HUES48 (cell line): ENCODE measurements around the gene ARHGEF17.
"Not testable (repeated sequence)": the region's sequence is repeated elsewhere in the genome, so short reads cannot be mapped to it uniquely, and the experiment has no call there.

Experiments used
- H3K27ac ChIP-seq: one replicate; pipeline ENCODE4 v1.7.0; 2013; ENCODE audit warnings: low read depth, low read length, inconsistent platforms
- H3K27me3 ChIP-seq: 2 replicates; pipeline ENCODE4 v1.6.1; 2013; ENCODE audit warnings: mild to moderate bottlenecking, low read length; ENCODE audit not compliant: control insufficient read depth, insufficient read depth
- H3K36me3 ChIP-seq: 2 replicates; pipeline ENCODE4 v1.6.1; 2013; ENCODE audit warnings: low read length; ENCODE audit not compliant: control insufficient read depth, insufficient read depth
- H3K4me1 ChIP-seq: 2 replicates; pipeline ENCODE4 v1.6.1; 2013; ENCODE audit warnings: mild to moderate bottlenecking, low read length; ENCODE audit not compliant: control insufficient read depth, insufficient read depth
- H3K4me3 ChIP-seq: 2 replicates; pipeline ENCODE4 v1.5.1; 2013; ENCODE audit warnings: mild to moderate bottlenecking, low read depth, low read length
- H3K9ac ChIP-seq: 2 replicates; pipeline ENCODE4 v1.6.1; 2013; ENCODE audit warnings: mild to moderate bottlenecking, low read depth, low read length, moderate library complexity
- H3K9me3 ChIP-seq: 2 replicates; pipeline ENCODE4 v1.6.1; 2013; ENCODE audit warnings: low read length; ENCODE audit not compliant: control insufficient read depth, insufficient read depth

The ARHGEF17 gene

DNA sequence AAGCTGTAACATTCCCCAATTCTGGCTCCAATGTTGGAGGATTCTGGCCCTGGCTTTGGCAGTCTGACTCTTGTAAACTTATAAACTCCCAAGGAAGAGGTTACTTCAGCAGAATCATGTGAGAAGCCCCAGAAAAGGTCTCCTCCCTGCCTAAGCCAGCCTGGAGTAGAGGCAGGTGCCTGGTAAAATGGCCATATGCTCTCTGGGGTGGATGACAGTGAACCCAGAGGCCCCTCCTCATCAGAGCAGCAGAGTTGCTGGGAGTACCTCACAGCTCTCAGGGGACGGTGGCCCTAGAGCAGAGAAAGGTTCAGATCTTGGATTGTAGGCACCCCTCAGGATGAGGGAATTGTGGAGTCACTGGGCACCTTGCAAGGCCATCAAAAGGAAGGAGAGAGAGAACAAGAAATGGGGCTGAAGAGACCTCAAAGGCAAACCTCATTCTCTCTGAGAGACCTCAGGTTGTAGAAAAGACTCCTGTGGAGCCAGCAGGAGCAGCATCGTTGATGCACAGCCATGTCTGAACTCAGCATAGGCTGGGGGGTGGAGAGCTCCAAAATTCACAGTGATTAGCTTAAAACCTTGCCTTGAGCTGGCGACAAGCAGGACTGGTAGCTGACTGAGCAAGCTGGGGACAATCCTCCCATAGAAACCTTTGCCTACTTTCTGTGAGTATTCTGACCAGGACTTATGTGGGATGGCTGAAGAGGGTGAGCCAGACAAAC lies 40.8 kb upstream of the ARHGEF17 start:
- peaks cover 6% of the 10 kb centered on the region for H3K4me1 ChIP-seq

DNA sequence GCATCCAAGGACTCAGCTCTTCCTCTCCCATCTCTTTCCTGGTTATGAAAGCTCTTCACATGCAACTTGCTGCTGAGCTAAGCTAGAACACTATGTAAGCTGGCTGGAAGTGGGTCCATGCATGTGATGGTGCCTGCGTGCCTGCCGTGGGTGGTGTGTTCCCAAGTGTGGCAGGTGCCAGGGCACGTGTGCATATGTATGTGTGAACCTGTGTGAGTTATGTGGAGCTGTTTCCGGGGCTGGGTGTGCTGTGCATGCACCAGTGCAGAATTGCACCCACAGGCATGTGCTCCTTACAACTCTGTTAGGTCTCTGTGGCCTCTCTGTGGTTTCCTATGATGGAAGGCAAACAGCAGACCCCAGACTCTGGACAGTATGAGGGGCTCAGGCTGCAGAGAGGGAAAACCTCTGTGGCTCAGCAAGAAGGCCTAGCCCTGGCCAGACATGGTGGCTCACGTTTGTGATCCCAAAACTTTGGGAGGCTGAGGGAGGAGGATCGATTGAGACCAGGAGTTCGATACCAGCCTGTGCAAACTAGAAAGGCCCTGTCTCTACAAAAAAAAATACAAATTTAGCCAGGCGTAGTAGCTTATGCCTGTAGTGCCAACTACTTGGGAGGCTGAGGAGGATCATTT lies 40.1 kb upstream of the ARHGEF17 start:
- Histone ChIP-seq H3K9me3 (no peaks in the 10 kb centered on the region), H3K9ac (no peak overlapping the region), H3K27me3 (peaks cover 38% of the 10 kb centered on the region), H3K36me3 (no peaks in the 10 kb centered on the region), H3K4me1 (peaks cover 10% of the 10 kb centered on the region), H3K27ac (no peak overlapping the region), H3K4me3 (no peak overlapping the region)

More for the DNA sequence above, 40.8 kb upstream of the ARHGEF17 start:
- peaks cover 38% of the 10 kb centered on the region for H3K27me3 ChIP-seq
- no peak overlapping the region for H3K27ac ChIP-seq
- H3K36me3 ChIP-seq, result no peaks in the 10 kb centered on the region
- H3K9me3 ChIP-seq, result no peaks in the 10 kb centered on the region
- H3K4me3 ChIP-seq, result no peak overlapping the region
- H3K9ac ChIP-seq, result no peak overlapping the region

DNA sequence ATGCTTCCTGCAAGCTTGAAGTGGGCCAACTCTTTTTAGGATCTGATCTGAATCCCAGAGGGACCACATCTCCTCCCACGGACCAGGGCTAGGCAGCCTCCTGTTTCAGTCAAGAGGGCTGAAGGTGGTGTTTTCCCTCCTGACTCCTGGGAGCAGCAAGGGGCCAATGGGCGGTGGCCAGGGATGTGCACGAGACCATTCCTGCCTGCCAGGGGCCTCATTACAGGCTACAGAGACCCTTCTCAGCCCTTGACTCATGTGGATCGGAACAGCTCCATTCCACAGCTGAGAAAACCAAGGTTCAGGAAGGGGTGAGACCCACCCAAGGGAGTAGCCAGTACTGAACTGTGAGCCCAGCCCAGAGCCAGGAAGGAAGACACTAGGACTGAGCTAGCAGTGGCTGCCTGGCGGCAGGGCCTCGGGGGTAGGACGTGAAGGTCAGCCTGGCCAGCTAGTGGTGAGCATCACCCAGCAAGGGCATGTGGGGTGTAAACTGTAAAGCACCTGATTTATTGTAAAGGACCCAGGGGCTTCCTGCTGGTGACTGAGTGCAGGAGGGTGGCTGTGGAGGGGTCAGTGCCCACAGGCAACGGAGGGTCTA lies 39.3 kb upstream of the ARHGEF17 start:
- Histone ChIP-seq H3K4me1 (peaks cover 10% of the 10 kb centered on the region), H3K9ac (no peak overlapping the region), H3K36me3 (no peaks in the 10 kb centered on the region), H3K4me3 (no peak overlapping the region), H3K27ac (no peak overlapping the region), H3K9me3 (no peaks in the 10 kb centered on the region), H3K27me3 (peaks cover 31% of the 10 kb centered on the region)

DNA sequence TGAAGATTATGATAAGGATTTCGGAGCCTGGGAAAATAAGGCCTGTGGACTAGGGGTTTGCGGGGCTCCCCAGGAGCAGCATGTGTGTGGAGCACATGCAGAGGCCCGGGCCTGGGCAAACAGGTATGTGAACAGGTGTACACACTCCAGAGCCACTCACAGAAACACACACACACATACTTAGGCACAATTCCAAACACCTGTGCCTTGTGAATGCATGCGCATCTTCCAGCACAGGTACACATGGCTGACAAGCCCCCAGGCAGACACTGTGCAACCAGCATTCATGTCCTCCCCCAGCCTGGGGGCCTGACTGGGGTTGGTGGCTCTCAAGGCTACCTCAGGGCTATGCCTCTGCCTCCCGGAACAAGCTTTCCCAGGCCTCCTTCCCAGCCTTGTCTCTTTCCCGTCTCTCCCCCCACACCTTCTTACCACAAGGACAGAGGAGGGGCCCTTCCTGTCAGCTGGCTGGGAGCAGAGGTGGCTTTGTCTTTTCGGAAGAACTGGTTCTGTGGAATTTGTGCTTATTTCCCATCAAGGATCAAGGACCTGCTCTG lies 38.5 kb upstream of the ARHGEF17 start:
- Histone ChIP-seq H3K27me3 (peaks cover 23% of the 10 kb centered on the region), H3K9ac (no peak overlapping the region), H3K27ac (no peak overlapping the region), H3K9me3 (no peaks in the 10 kb centered on the region), H3K36me3 (no peaks in the 10 kb centered on the region), H3K4me3 (no peak overlapping the region), H3K4me1 (peaks cover 10% of the 10 kb centered on the region)

DNA sequence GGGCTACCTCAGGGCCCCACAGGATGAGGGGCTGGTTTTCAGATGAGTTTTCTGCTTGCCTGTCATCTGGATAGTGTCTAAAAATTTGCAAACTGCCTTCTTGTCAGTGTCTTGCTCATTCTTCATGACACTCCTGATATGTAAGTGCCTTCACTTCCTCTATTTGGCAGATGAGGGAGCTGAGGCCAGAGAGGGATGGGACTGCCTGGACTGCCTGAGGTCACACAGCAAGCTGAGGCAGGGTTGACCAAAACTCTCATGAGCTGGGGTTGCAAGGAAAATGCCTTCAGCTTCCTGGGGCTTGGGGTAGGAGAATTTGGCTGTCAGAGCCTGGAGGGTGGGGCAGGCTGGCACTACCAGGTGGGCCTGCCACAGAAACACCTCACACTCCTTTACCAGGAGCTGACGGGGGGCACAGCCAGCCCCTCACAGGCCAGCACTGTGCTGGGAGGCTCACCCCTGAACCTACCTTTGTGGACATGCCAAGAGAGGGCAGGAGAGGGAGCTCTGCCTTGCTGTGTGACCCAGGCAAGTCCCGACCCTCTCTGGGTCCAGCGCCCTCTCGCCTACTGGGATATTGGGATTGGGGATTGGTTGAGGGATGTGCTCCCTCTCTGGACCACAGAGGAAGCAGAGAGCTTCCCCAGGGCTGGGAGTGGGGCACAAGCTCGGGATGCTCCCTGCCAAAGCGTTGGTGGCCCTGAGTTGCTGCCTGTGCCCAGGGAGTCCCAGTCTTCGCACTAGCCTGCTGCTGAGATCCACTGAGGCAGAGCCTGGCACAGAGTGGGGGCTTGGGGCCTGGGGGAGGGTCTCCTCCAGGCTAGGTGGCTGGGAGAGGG lies 37.8 kb upstream of the ARHGEF17 start:
- no peak overlapping the region for H3K9ac ChIP-seq

DNA sequence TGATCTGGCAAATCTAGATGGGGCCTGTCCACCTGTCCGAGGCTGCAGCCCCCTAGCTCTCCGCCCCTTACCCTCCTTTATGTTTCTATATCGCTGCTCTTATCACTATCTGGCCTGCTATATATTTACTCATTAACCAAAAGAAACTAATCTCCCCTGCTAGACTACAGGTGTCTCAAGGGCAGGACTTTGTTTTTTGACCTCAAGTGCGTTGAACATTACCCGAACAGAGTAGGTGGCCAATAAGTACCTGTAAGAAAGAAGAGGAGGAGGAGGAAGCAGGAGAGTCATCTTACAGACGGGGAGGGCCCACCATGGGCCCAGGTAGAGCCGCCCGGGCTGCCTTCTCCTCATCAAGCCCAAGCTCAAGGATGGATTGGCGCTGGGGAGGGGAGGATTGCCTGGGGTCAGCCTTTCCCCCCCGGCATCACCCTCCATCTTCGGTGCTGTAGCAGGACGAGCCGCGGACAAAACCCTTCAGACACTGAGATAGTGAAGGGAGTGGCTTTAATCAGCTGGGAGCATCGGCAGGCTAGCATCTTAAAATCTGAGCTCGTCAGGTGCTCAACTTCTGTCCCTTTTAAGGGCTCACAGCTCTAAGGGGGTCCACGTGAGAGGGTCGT lies 37.1 kb upstream of the ARHGEF17 start:
- peaks cover 10% of the 10 kb centered on the region for H3K4me1 ChIP-seq
- no peaks in the 10 kb centered on the region for H3K9me3 ChIP-seq
- no peaks in the 10 kb centered on the region for H3K36me3 ChIP-seq
- H3K27ac ChIP-seq, result no peak overlapping the region
- H3K4me3 ChIP-seq, result no peak overlapping the region
- H3K9ac ChIP-seq, result no peak overlapping the region
- H3K27me3 ChIP-seq, result peaks cover 10% of the 10 kb centered on the region

More for the DNA sequence above, 37.8 kb upstream of the ARHGEF17 start:
- Histone ChIP-seq H3K36me3 (no peaks in the 10 kb centered on the region), H3K27me3 (peaks cover 16% of the 10 kb centered on the region), H3K4me3 (no peak overlapping the region), H3K27ac (peak overlapping the region; percentile 34), H3K9me3 (no peaks in the 10 kb centered on the region), H3K4me1 (peaks cover 10% of the 10 kb centered on the region)

DNA sequence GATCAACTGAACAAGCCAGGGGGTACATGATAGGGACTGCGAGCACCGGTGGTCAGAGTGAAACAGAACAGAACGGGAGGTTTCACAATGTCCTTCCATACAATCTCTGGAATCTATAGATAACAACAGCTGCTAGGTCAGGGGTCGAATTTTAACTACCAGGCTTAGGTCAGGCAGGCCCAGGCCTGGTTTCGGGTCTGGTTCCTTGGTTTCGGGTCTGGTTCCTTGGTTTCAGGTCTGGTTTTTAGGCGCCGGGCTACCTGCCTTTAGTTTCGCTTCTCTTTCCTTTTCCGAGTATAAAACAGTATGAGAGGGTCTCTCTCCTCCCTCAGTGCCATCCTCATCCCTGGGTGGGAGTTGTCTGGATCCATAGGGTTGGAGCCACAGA lies 36.6 kb upstream of the ARHGEF17 start:
- H3K9me3 ChIP-seq, H3K27me3 ChIP-seq, H3K4me1 ChIP-seq, H3K36me3 ChIP-seq, H3K9ac ChIP-seq, H3K4me3 ChIP-seq: not testable (repeated sequence)
- peak overlapping the region; percentile 32 for H3K27ac ChIP-seq

DNA sequence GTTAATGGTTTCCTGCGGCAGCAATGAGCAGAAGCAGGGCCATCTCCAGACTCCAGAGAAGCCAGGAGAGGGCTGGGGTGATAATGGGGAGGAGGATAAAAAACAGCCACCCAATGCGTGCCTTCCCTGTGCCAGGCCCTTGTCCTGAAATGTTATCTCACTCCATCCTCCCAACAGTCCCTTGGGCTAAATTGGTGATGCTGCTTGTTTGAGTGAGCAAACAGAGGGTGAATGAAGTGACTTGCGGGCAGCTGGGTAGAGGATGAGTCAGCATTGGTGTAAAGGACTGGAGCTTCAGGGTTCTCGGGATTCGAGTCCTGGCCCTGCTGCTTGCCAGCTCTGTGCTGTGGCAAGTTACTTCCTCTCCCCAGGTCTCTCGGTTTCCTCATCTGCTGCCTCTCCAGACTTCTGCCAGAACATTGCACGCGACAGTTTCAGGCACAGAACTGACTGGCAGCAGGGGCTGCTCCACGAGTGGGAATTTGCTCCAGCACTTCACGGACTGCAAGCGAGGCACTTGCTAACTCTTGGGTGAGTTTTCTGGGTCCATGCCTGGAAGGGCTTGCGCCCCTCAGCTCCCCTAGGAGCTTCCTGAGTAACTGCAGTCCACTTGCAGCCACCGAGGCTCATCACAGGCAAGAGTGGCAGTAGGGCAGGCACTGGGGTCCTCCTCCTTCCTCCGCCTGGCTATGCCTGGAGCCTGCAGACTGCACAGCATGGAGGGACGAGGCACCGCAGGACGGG lies 36.0 kb upstream of the ARHGEF17 start, which contains the start of gene P2RY6:
Gene P2RY6, plus strand, starts transcription at position 403 of the 744 bp plus-strand sequence. CDS start 24,181 bp downstream, outside the sequence.
- H3K27me3 ChIP-seq, result peaks cover 4% of the 10 kb centered on the region; the same call in 1 of the 2 replicates
- H3K27ac ChIP-seq, result peak within 1 kb of the TSS; percentile 48
- H3K9me3 ChIP-seq, result no peaks in the 10 kb centered on the region
- no peaks in the 10 kb centered on the region for H3K36me3 ChIP-seq
- peaks cover 10% of the 10 kb centered on the region for H3K4me1 ChIP-seq
- H3K4me3 ChIP-seq, result no peak within 1 kb of the TSS
- H3K9ac ChIP-seq, result no peak within 1 kb of the TSS

DNA sequence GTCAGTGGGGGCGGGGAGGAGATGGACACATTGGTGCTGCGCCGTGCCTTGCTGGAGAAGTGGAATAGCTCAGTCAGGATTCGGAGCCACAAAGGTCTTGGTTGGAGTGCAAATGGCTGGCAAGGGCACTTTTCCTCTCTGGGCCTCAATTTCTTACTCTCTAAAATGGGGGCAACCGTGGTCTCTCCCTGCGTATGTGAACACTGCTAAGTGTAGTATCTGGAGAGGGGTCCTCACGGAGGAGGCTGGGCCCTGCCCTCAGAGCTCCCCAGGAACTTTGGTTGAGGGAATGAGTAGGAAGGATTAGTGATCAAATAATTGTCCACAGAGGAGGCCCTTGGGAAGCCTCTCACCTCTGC lies 35.4 kb upstream of the ARHGEF17 start:
- no peak overlapping the region for H3K9ac ChIP-seq
- H3K4me1 ChIP-seq, result peaks cover 10% of the 10 kb centered on the region

More for the DNA sequence above, 35.4 kb upstream of the ARHGEF17 start:
- no peaks in the 10 kb centered on the region for H3K36me3 ChIP-seq
- H3K4me3 ChIP-seq, result no peak overlapping the region
- H3K27ac ChIP-seq, result no peak overlapping the region
- H3K9me3 ChIP-seq, result no peaks in the 10 kb centered on the region
- no peaks in the 10 kb centered on the region for H3K27me3 ChIP-seq
